ENCODE measurements around the gene ASCC3. TPM values are rescaled to one million over a fixed set of nuclear protein-coding genes. Genes with fewer than 3 reads are reported as not detected.
"Not testable (repeated sequence)": the region's sequence is repeated elsewhere in the genome, so short reads cannot be mapped to it uniquely, and the experiment has no call there.

Gene ASCC3
- total RNA-seq, 4 donors from 2014 or later, result 12.0 to 17.7 (median 14.7) TPM

DNA sequence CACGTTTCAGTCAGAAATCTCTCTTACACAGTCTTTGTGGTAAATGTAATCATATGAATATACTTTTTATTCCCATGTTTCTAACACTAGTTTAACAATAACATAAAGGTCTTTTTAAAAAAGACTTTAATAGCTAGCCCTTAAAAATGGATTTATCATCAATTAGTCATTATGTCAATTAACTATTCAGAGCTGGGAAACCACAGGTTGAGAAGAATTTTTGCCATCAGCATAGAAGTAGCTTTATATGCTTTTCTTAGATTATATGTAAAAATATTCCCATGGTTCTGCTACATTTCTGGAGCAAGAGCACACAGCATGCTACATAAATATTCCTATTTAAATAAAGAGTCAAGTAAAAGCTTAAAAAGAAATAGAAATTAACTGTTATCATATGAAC, 35.5 kb downstream of the ASCC3 start:
- Histone ChIP-seq H3K27ac (no peak overlapping the region), H3K4me3 (no peak overlapping the region), H3K9me3 (no peaks in the 10 kb centered on the region), H3K36me3 (peaks cover 0 to 12% of the 10 kb centered on the region in 2 donors), H3K27me3 (no peaks in the 10 kb centered on the region), H3K4me1 (no peaks in the 10 kb centered on the region)
- TF ChIP-seq POLR2A (IDR thresholded peaks at IDR 0.05), result no peak
- TF ChIP-seq, protein P1, sequence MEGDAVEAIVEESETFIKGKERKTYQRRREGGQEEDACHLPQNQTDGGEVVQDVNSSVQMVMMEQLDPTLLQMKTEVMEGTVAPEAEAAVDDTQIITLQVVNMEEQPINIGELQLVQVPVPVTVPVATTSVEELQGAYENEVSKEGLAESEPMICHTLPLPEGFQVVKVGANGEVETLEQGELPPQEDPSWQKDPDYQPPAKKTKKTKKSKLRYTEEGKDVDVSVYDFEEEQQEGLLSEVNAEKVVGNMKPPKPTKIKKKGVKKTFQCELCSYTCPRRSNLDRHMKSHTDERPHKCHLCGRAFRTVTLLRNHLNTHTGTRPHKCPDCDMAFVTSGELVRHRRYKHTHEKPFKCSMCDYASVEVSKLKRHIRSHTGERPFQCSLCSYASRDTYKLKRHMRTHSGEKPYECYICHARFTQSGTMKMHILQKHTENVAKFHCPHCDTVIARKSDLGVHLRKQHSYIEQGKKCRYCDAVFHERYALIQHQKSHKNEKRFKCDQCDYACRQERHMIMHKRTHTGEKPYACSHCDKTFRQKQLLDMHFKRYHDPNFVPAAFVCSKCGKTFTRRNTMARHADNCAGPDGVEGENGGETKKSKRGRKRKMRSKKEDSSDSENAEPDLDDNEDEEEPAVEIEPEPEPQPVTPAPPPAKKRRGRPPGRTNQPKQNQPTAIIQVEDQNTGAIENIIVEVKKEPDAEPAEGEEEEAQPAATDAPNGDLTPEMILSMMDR (IDR thresholded peaks at IDR 0.05 in 4 of 5, conservative IDR thresholded peaks at IDR 0.05 in 1 of 5), result no peak
- in situ Hi-C loops (cut with MboI; ENCODE audit: low sequenced_read_pairs in 4 of 4), result no loop called here
- ATAC-seq (no peak), DNase-seq (no peak)
- intact Hi-C loops (cut with DNase I; ENCODE audit: low total_unique reads), result no loop called here

DNA sequence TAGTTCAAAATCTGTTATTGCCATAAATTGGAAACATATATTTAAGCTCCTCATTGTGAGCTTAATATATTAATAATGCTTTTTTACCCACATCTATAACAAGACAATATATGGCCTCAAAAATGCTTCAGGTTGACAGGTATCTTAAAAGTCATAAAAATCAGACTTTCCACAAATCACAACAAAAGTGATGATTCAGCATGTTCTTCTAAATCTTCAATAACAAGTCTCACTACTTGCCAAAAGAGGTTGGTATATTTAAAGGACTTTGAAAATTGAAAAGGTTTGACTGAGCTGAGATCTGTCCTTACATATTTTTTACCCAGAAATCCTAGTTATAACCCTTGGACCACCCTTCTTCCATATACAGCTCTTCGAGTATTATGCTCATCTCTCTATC, 41.7 kb downstream of the ASCC3 start:
- no peak overlapping the region for H3K4me3 ChIP-seq
- ATAC-seq (no peak), DNase-seq (no peak)
- intact Hi-C loops (cut with DNase I; ENCODE audit: low total_unique reads), result no loop called here
- H3K4me1 ChIP-seq, result no peaks in the 10 kb centered on the region
- no peak for TF ChIP-seq POLR2A (IDR thresholded peaks at IDR 0.05)
- TF ChIP-seq, protein P1 (IDR thresholded peaks at IDR 0.05 in 4 of 5, conservative IDR thresholded peaks at IDR 0.05 in 1 of 5), result no peak
- in situ Hi-C loops (cut with MboI; ENCODE audit: low sequenced_read_pairs in 4 of 4), result no loop called here
- no peaks in the 10 kb centered on the region for H3K36me3 ChIP-seq
- H3K9me3 ChIP-seq, result no peaks in the 10 kb centered on the region
- no peak overlapping the region for H3K27ac ChIP-seq
- H3K27me3 ChIP-seq, result no peaks in the 10 kb centered on the region

DNA sequence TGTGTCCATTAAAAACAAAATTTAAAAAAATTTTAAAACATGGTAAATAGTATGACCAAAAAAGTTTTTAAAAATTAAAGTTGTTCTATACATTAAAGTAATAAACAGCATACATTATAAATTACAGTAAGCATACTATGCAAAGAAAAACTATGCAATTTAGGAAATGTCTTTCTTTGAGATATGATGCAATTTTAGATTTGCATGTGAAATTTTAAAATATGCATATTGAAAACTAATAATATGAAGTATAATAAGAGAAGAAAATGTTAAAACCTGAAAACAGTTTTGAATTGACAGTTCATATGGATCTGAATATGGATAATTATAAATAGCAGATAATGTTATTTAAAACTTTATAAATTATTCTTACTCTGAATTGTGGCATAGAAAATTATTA, 43.1 kb downstream of the ASCC3 start:
- in situ Hi-C loops (cut with MboI; ENCODE audit: low sequenced_read_pairs in 4 of 4), result no loop called here
- intact Hi-C loops (cut with DNase I; ENCODE audit: low total_unique reads), result no loop called here
- Histone ChIP-seq H3K4me1 (no peaks in the 10 kb centered on the region), H3K9me3 (no peaks in the 10 kb centered on the region), H3K27ac (no peak overlapping the region), H3K27me3 (no peaks in the 10 kb centered on the region), H3K4me3 (no peak overlapping the region), H3K36me3 (no peaks in the 10 kb centered on the region)
- ATAC-seq, result no peak
- no peak for DNase-seq
- no peak for TF ChIP-seq POLR2A (IDR thresholded peaks at IDR 0.05)
- TF ChIP-seq, protein P1 (IDR thresholded peaks at IDR 0.05 in 4 of 5, conservative IDR thresholded peaks at IDR 0.05 in 1 of 5), result no peak

DNA sequence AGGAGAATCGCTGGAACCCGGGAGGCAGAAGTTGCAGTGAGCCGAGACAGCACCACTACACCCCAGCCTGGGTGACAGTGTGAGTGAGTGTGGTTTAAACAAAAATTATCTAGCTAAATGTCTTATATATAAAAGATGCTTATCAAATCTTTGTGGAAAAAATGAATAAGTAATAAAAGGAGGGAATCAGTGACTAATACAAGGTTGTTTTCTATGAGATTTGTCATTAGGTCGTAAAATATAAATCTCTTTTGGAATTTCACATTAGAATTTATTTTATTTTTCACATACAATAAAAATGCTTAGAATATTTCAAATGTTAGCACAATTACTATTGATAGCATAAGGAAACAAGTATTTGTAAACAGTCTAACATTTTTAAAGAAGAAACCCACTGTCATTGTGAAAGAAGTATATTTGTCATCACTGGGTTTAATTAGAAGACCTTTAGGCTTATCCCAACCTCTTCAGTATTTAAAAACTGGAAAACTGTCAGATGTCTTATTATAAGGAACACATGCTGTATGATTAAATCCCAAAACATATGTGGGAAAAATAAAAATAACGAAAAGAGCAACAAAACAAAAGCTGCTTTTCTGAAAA, 47.1 kb downstream of the ASCC3 start:
- Histone ChIP-seq H3K4me1 (no peaks in the 10 kb centered on the region), H3K36me3 (no peaks in the 10 kb centered on the region), H3K9me3 (no peaks in the 10 kb centered on the region), H3K4me3 (no peak overlapping the region), H3K27ac (no peak overlapping the region), H3K27me3 (no peaks in the 10 kb centered on the region)
- ATAC-seq (no peak), DNase-seq (no peak)
- no peak for TF ChIP-seq POLR2A (IDR thresholded peaks at IDR 0.05)
- TF ChIP-seq, protein P1 (IDR thresholded peaks at IDR 0.05 in 4 of 5, conservative IDR thresholded peaks at IDR 0.05 in 1 of 5), result no peak
- in situ Hi-C loops (cut with MboI; ENCODE audit: low sequenced_read_pairs in 4 of 4) (no loop called here), intact Hi-C loops (cut with DNase I; ENCODE audit: low total_unique reads) (no loop called here)

DNA sequence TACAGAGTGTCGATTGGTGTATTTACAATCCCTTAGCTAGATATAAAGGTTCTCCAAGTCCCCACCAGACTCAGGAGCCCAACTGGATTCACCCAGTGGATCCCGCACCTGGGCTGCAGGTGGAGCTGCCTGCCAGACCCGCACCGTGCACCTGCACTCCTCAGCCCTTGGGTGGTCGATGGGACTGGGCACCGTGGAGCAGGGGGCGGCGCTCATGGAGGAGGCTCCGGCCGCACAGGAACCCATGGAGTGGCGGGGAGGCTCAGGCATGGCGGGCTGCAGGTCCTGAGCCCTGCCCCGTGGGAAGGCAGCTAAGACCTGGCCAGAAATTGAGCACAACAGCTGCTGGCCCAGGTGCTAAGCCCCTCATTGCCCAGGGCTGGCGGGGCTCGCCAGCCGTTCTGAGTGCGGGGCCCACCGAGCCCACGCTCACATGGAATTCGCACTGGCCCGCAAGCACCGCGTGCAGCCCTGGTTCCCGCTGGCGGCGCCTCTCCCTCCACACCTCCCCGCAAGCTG, 52.0 kb downstream of the ASCC3 start:
- DNase-seq; H3K27me3 ChIP-seq; H3K4me3 ChIP-seq; H3K4me1 ChIP-seq; ATAC-seq; intact Hi-C loops (cut with DNase I; ENCODE audit: low total_unique reads); H3K27ac ChIP-seq; H3K9me3 ChIP-seq; H3K36me3 ChIP-seq; in situ Hi-C loops (cut with MboI; ENCODE audit: low sequenced_read_pairs in 4 of 4): not testable (repeated sequence)

Measured in gastrocnemius medialis (tissue), 4 donors.